ENCODE results near the gene CFTR.

CFTR gene

GRCh38 chr7:117673839-117674238 lies 194.0 kb downstream of the CFTR start:
- no peak overlapping the region for H3K4me3 ChIP-seq (ENCODE audit: low read length)

GRCh38 chr7:117674617-117675016 lies 194.8 kb downstream of the CFTR start:
- no peaks in the 10 kb centered on the region for H3K4me1 ChIP-seq (ENCODE audit: control insufficient read depth, low read depth, low read length)

More at GRCh38 chr7:117673839-117674238, 194.0 kb downstream of the CFTR start:
- no peaks in the 10 kb centered on the region for H3K79me2 ChIP-seq (ENCODE audit: control insufficient read depth, insufficient read depth, low read length)
- H2AK5ac ChIP-seq (ENCODE audit: low read length), result no peak overlapping the region
- H3K56ac ChIP-seq (ENCODE audit: low read length), result peak overlapping the region; percentile 49
- H3K27me3 ChIP-seq (ENCODE audit: insufficient read depth, low read length, poor library complexity), result no peaks in the 10 kb centered on the region
- H4K8ac ChIP-seq (ENCODE audit: low read depth, low read length), result no peak overlapping the region
- no peaks in the 10 kb centered on the region for H3K4me1 ChIP-seq (ENCODE audit: control insufficient read depth, low read depth, low read length)
- DNase-seq, result no peak
- H2BK120ac ChIP-seq (ENCODE audit: low read depth, low read length), result no peak overlapping the region
- no peak overlapping the region for H3K4ac ChIP-seq (ENCODE audit: low read depth, low read length)
- H2BK15ac ChIP-seq (replicated peaks; ENCODE audit: low read depth), result no peak overlapping the region
- no peak overlapping the region for H3K18ac ChIP-seq (ENCODE audit: low read length)
- no peak overlapping the region for H3K23ac ChIP-seq (ENCODE audit: low read length)
- H3K4me2 ChIP-seq (ENCODE audit: low read length), result peak overlapping the region; percentile 39
- H3K79me1 ChIP-seq (ENCODE audit: low read length), result no peaks in the 10 kb centered on the region
- H3K9ac ChIP-seq (ENCODE audit: low read length), result no peak overlapping the region
- no peak overlapping the region for H3K27ac ChIP-seq (ENCODE audit: low read depth, low read length)
- H3K36me3 ChIP-seq (ENCODE audit: control insufficient read depth, insufficient read depth, low read length), result no peaks in the 10 kb centered on the region
- H2BK5ac ChIP-seq (ENCODE audit: low read length), result no peak overlapping the region
- no peak overlapping the region for H4K5ac ChIP-seq (ENCODE audit: low read length)

GRCh38 chr7:117675497-117676435 lies 195.9 kb downstream of the CFTR start:
- H3K4ac ChIP-seq (ENCODE audit: low read depth, low read length), result no peak overlapping the region
- no peak overlapping the region for H4K5ac ChIP-seq (ENCODE audit: low read length)
- no peak overlapping the region for H3K4me3 ChIP-seq (ENCODE audit: low read length)
- no peaks in the 10 kb centered on the region for H3K36me3 ChIP-seq (ENCODE audit: control insufficient read depth, insufficient read depth, low read length)
- DNase-seq, result peak; percentile 22
- H3K9ac ChIP-seq (ENCODE audit: low read length), result no peak overlapping the region
- no peak overlapping the region for H2AK5ac ChIP-seq (ENCODE audit: low read length)
- no peak overlapping the region for H3K23ac ChIP-seq (ENCODE audit: low read length)
- no peaks in the 10 kb centered on the region for H3K79me1 ChIP-seq (ENCODE audit: low read length)
- H4K8ac ChIP-seq (ENCODE audit: low read depth, low read length), result peak overlapping the region; percentile 97
- H2BK120ac ChIP-seq (ENCODE audit: low read depth, low read length), result no peak overlapping the region
- H3K4me2 ChIP-seq (ENCODE audit: low read length), result no peak overlapping the region
- H3K56ac ChIP-seq (ENCODE audit: low read length), result peak overlapping the region; percentile 27
- no peaks in the 10 kb centered on the region for H3K79me2 ChIP-seq (ENCODE audit: control insufficient read depth, insufficient read depth, low read length)
- peak overlapping the region; percentile 8 for H3K18ac ChIP-seq (ENCODE audit: low read length)
- H3K27ac ChIP-seq (ENCODE audit: low read depth, low read length), result no peak overlapping the region
- WGBS (ENCODE audit: extremely low coverage, insufficient coverage, low lambda C conversion rate), result no CpG with 5 or more reads among the region's 3 CpGs
- H3K27me3 ChIP-seq (ENCODE audit: insufficient read depth, low read length, poor library complexity), result no peaks in the 10 kb centered on the region
- H2BK15ac ChIP-seq (replicated peaks; ENCODE audit: low read depth), result peak overlapping the region; percentile 85
- no peak overlapping the region for H2BK5ac ChIP-seq (ENCODE audit: low read length)
- no peaks in the 10 kb centered on the region for H3K4me1 ChIP-seq (ENCODE audit: control insufficient read depth, low read depth, low read length)

More at GRCh38 chr7:117674617-117675016, 194.8 kb downstream of the CFTR start:
- WGBS (ENCODE audit: extremely low coverage, insufficient coverage, low lambda C conversion rate), result no CpG with 5 or more reads among the region's 3 CpGs
- H2BK120ac ChIP-seq (ENCODE audit: low read depth, low read length), result no peak overlapping the region
- H3K27me3 ChIP-seq (ENCODE audit: insufficient read depth, low read length, poor library complexity), result no peaks in the 10 kb centered on the region
- H3K9ac ChIP-seq (ENCODE audit: low read length), result no peak overlapping the region
- H2BK15ac ChIP-seq (replicated peaks; ENCODE audit: low read depth), result no peak overlapping the region
- no peak overlapping the region for H3K18ac ChIP-seq (ENCODE audit: low read length)
- no peak overlapping the region for H2BK5ac ChIP-seq (ENCODE audit: low read length)
- H3K4me3 ChIP-seq (ENCODE audit: low read length), result no peak overlapping the region
- H4K5ac ChIP-seq (ENCODE audit: low read length), result no peak overlapping the region
- peak; percentile 53 for DNase-seq
- H3K27ac ChIP-seq (ENCODE audit: low read depth, low read length), result no peak overlapping the region
- H3K79me1 ChIP-seq (ENCODE audit: low read length), result no peaks in the 10 kb centered on the region
- no peaks in the 10 kb centered on the region for H3K36me3 ChIP-seq (ENCODE audit: control insufficient read depth, insufficient read depth, low read length)
- H2AK5ac ChIP-seq (ENCODE audit: low read length), result no peak overlapping the region
- no peak overlapping the region for H3K4me2 ChIP-seq (ENCODE audit: low read length)
- H3K23ac ChIP-seq (ENCODE audit: low read length), result no peak overlapping the region
- H3K4ac ChIP-seq (ENCODE audit: low read depth, low read length), result no peak overlapping the region
- H4K8ac ChIP-seq (ENCODE audit: low read depth, low read length), result no peak overlapping the region
- H3K79me2 ChIP-seq (ENCODE audit: control insufficient read depth, insufficient read depth, low read length), result no peaks in the 10 kb centered on the region
- H3K56ac ChIP-seq (ENCODE audit: low read length), result no peak overlapping the region

- Histone ChIP-seq H3K56ac (ENCODE audit: low read length) (no peak overlapping the region), H3K79me2 (ENCODE audit: control insufficient read depth, insufficient read depth, low read length) (no peaks in the 10 kb centered on the region), H3K18ac (ENCODE audit: low read length) (no peak overlapping the region), H3K9ac (ENCODE audit: low read length) (no peak overlapping the region), H4K8ac (ENCODE audit: low read depth, low read length) (no peak overlapping the region), H2BK15ac (replicated peaks; ENCODE audit: low read depth) (no peak overlapping the region), H3K27me3 (ENCODE audit: insufficient read depth, low read length, poor library complexity) (no peaks in the 10 kb centered on the region), H3K36me3 (ENCODE audit: control insufficient read depth, insufficient read depth, low read length) (no peaks in the 10 kb centered on the region), H3K27ac (ENCODE audit: low read depth, low read length) (no peak overlapping the region), H3K4ac (ENCODE audit: low read depth, low read length) (no peak overlapping the region), H2AK5ac (ENCODE audit: low read length) (no peak overlapping the region), H3K23ac (ENCODE audit: low read length) (no peak overlapping the region), H3K4me3 (ENCODE audit: low read length) (no peak overlapping the region), H3K4me1 (ENCODE audit: control insufficient read depth, low read depth, low read length) (no peaks in the 10 kb centered on the region), H3K79me1 (ENCODE audit: low read length) (no peaks in the 10 kb centered on the region), H2BK5ac (ENCODE audit: low read length) (no peak overlapping the region), H3K4me2 (ENCODE audit: low read length) (no peak overlapping the region), H2BK120ac (ENCODE audit: low read depth, low read length) (no peak overlapping the region), H4K5ac (ENCODE audit: low read length) (no peak overlapping the region)
- DNase-seq, result no peak
- no CpG with 5 or more reads among the region's 3 CpGs for WGBS (ENCODE audit: extremely low coverage, insufficient coverage, low lambda C conversion rate)
These were observed 199.3 kb downstream of the CFTR start for GRCh38 chr7:117679120-117679519.

- H2BK120ac ChIP-seq (ENCODE audit: low read depth, low read length), result no peak overlapping the region
- H3K4me1 ChIP-seq (ENCODE audit: control insufficient read depth, low read depth, low read length), result no peaks in the 10 kb centered on the region
- no peaks in the 10 kb centered on the region for H3K79me1 ChIP-seq (ENCODE audit: low read length)
- H2AK5ac ChIP-seq (ENCODE audit: low read length), result no peak overlapping the region
- H3K4ac ChIP-seq (ENCODE audit: low read depth, low read length), result no peak overlapping the region
- no peak overlapping the region for H2BK15ac ChIP-seq (replicated peaks; ENCODE audit: low read depth)
- H3K79me2 ChIP-seq (ENCODE audit: control insufficient read depth, insufficient read depth, low read length), result no peaks in the 10 kb centered on the region
- no peak overlapping the region for H3K4me2 ChIP-seq (ENCODE audit: low read length)
- H3K27ac ChIP-seq (ENCODE audit: low read depth, low read length), result no peak overlapping the region
- H3K36me3 ChIP-seq (ENCODE audit: control insufficient read depth, insufficient read depth, low read length), result no peaks in the 10 kb centered on the region
- H3K23ac ChIP-seq (ENCODE audit: low read length), result no peak overlapping the region
- no peak overlapping the region for H2BK5ac ChIP-seq (ENCODE audit: low read length)
- no peak overlapping the region for H3K56ac ChIP-seq (ENCODE audit: low read length)
- H3K18ac ChIP-seq (ENCODE audit: low read length), result no peak overlapping the region
- no peaks in the 10 kb centered on the region for H3K27me3 ChIP-seq (ENCODE audit: insufficient read depth, low read length, poor library complexity)
- no peak overlapping the region for H4K8ac ChIP-seq (ENCODE audit: low read depth, low read length)
- H4K5ac ChIP-seq (ENCODE audit: low read length), result no peak overlapping the region
- DNase-seq, result peak; percentile 63
- no peak overlapping the region for H3K4me3 ChIP-seq (ENCODE audit: low read length)
- no peak overlapping the region for H3K9ac ChIP-seq (ENCODE audit: low read length)
- no CpG with 5 or more reads among the region's 5 CpGs for WGBS (ENCODE audit: extremely low coverage, insufficient coverage, low lambda C conversion rate)
These were observed 203.0 kb downstream of the CFTR start for GRCh38 chr7:117682681-117683385.
